Vagina (tissue), 2 donors: ENCODE results near the gene NOTCH3. TPM values are rescaled to one million over a fixed set of nuclear protein-coding genes. Genes with fewer than 3 reads are reported as not detected.

Source experiments
- DNase-seq, 2 donors: peaks; one replicate each; pipeline ENCODE4 v3.0.0-alpha.2; 2017; ENCODE audit errors: extremely low spot score in 2 of 2
- H3K27ac ChIP-seq: fragments of 200-600 bp; sonication (generic); one replicate; pipeline ENCODE4 v1.5.1; 2019
- H3K27me3 ChIP-seq: fragments of 200-600 bp; sonication (generic); one replicate; pipeline ENCODE4 v1.5.1; 2019
- H3K36me3 ChIP-seq, 2 donors: fragments of 200-600 bp; sonication (generic); one replicate each; pipeline ENCODE4 v1.5.1; 2017 to 2019
- H3K4me1 ChIP-seq: fragments of 200-600 bp; sonication (generic); one replicate; pipeline ENCODE4 v1.5.1; 2019
- H3K4me3 ChIP-seq, 2 donors: fragments of 200-600 bp; sonication (generic); 1 replicate in 1 of 2; 2 replicates in 1 of 2; pipeline ENCODE4 v1.5.1; 2016 to 2019
- H3K9me3 ChIP-seq: fragments of 200-600 bp; sonication (generic); one replicate; pipeline ENCODE4 v1.5.1; 2019
- CTCF ChIP-seq, 3 experiments: fragments of 450-650 bp in 2 of 3; fragments of 200-600 bp in 1 of 3; sonication (generic) in 1 of 3; IDR thresholded peaks; one replicate each; pipeline ENCODE4 v1.5.1; 2017 to 2019; ENCODE audit warnings: antibody characterized with exemption in 3 of 3, mild to moderate bottlenecking in 2 of 3, moderate library complexity in 2 of 3
- POLR2A ChIP-seq, 2 donors: fragments of 450-650 bp; IDR thresholded peaks; one replicate each; pipeline ENCODE4 v1.6.1; 2017; ENCODE audit warnings: antibody characterized with exemption in 2 of 2, mild to moderate bottlenecking in 2 of 2, moderate library complexity in 2 of 2
- POLR2AphosphoS5 ChIP-seq, 2 donors: sonication (generic); formaldehyde crosslinking; IDR thresholded peaks; one replicate each; pipeline ENCODE4 v1.9.0; 2017; ENCODE audit warnings: antibody characterized with exemption in 2 of 2, mild to moderate bottlenecking in 2 of 2, low read depth in 1 of 2; ENCODE audit not compliant: insufficient read depth in 1 of 2
- intact Hi-C: fragments of 100-400 bp; cut with DNase I; formaldehyde crosslinking; loops from one replicate; pipeline ENCODE4 v1.15.1; 2023
- total RNA-seq: library from RNA; depleted of rRNA; stranded (reverse); fragments of >200 nt; gene quantifications from one replicate; pipeline ENCODE4 v1.2.3, GENCODE V29; 2016

The NOTCH3 gene
- total RNA-seq, 1 donor from 2014 or later = 76.6 TPM

GRCh38 chr19:15225760-15226159, 25.0 kb upstream of the NOTCH3 start:
- intact Hi-C loops = no loop called here
- TF ChIP-seq POLR2AphosphoS5 (IDR thresholded peaks at IDR 0.05; ENCODE audit: insufficient read depth in 1 of 2, low read depth in 1 of 2) (no peak), POLR2A (IDR thresholded peaks at IDR 0.05) (no peak), CTCF (IDR thresholded peaks at IDR 0.05) (no peak)
- H3K9me3 ChIP-seq = no peaks in the 10 kb centered on the region
- H3K27ac ChIP-seq = no peak overlapping the region
- peaks cover 20% of the 10 kb centered on the region for H3K4me1 ChIP-seq
- DNase-seq = no peak
- H3K36me3 ChIP-seq = no peaks in the 10 kb centered on the region
- H3K4me3 ChIP-seq = no peak overlapping the region
- no peaks in the 10 kb centered on the region for H3K27me3 ChIP-seq

- Histone ChIP-seq H3K27ac (peak overlapping the region; percentile 75), H3K36me3 (no peaks in the 10 kb centered on the region)
- intact Hi-C loops = no loop called here
Measured at GRCh38 chr19:15223649-15224361, 23.0 kb upstream of the NOTCH3 start.

GRCh38 chr19:15222738-15223648, 22.2 kb upstream of the NOTCH3 start:
- DNase-seq = no peak
- Histone ChIP-seq H3K27ac (peak overlapping the region; percentile 75), H3K27me3 (no peaks in the 10 kb centered on the region), H3K4me1 (peaks cover 20% of the 10 kb centered on the region), H3K9me3 (no peaks in the 10 kb centered on the region), H3K4me3 (peak overlapping the region; percentile 72 to 80), H3K36me3 (no peaks in the 10 kb centered on the region)
- TF ChIP-seq CTCF (IDR thresholded peaks at IDR 0.05) (no peak), POLR2AphosphoS5 (IDR thresholded peaks at IDR 0.05; ENCODE audit: insufficient read depth in 1 of 2, low read depth in 1 of 2) (peak in 1 of 2 donors; percentile 39)
- intact Hi-C loops = no loop called here

More at GRCh38 chr19:15223649-15224361, 23.0 kb upstream of the NOTCH3 start:
- Histone ChIP-seq H3K4me1 (peaks cover 20% of the 10 kb centered on the region), H3K9me3 (no peaks in the 10 kb centered on the region), H3K27me3 (no peaks in the 10 kb centered on the region), H3K4me3 (peak overlapping the region; percentile 72 to 80)
- no peak for DNase-seq
- TF ChIP-seq POLR2A (IDR thresholded peaks at IDR 0.05) = no peak
- peak in 1 of 2 donors; percentile 56 for TF ChIP-seq POLR2AphosphoS5 (IDR thresholded peaks at IDR 0.05; ENCODE audit: insufficient read depth in 1 of 2, low read depth in 1 of 2)
- TF ChIP-seq CTCF (IDR thresholded peaks at IDR 0.05) = no peak

GRCh38 chr19:15220833-15221232, 20.0 kb upstream of the NOTCH3 start:
- DNase-seq = no peak
- peak overlapping the region; percentile 10 for H3K27ac ChIP-seq
- no peaks in the 10 kb centered on the region for H3K9me3 ChIP-seq

More at GRCh38 chr19:15220833-15221232, 20.0 kb upstream of the NOTCH3 start:
- H3K4me3 ChIP-seq = no peak overlapping the region
- no peaks in the 10 kb centered on the region for H3K27me3 ChIP-seq
- H3K4me1 ChIP-seq = peaks cover 20% of the 10 kb centered on the region
- intact Hi-C loops = no loop called here
- TF ChIP-seq CTCF (IDR thresholded peaks at IDR 0.05) (no peak), POLR2AphosphoS5 (IDR thresholded peaks at IDR 0.05; ENCODE audit: insufficient read depth in 1 of 2, low read depth in 1 of 2) (no peak), POLR2A (IDR thresholded peaks at IDR 0.05) (no peak)
- H3K36me3 ChIP-seq = no peaks in the 10 kb centered on the region
